ACC112 (cell line): ENCODE data around the gene GAMT.

ENCODE experiments used
- H2AFZ ChIP-seq: fragments of 200-600 bp; sonication (generic); one replicate; pipeline ENCODE4 v1.6.0; 2017; ENCODE audit warnings: antibody characterized with exemption, low read length; ENCODE audit not compliant: unreplicated experiment
- H3K27ac ChIP-seq: fragments of 200-600 bp; sonication (generic); 2 replicates; pipeline ENCODE4 v1.5.1; 2014; ENCODE audit warnings: low read depth, mild to moderate bottlenecking, antibody characterized with exemption, low read length, moderate library complexity
- H3K27me3 ChIP-seq: fragments of 200-600 bp; sonication (generic); 2 replicates; pipeline ENCODE4 v1.6.1; 2014; ENCODE audit warnings: mild to moderate bottlenecking, antibody characterized with exemption, low read length, moderate library complexity, mixed read lengths; ENCODE audit not compliant: insufficient read depth
- H3K36me3 ChIP-seq: fragments of 200-600 bp; sonication (generic); 2 replicates; pipeline ENCODE4 v1.6.1; 2016; ENCODE audit warnings: mild to moderate bottlenecking, antibody characterized with exemption, low read length, moderate library complexity, mixed read lengths; ENCODE audit not compliant: insufficient read depth
- H3K4me1 ChIP-seq: fragments of 200-600 bp; sonication (generic); one replicate; pipeline ENCODE4 v1.6.1; 2016; ENCODE audit warnings: low read length, mixed read lengths; ENCODE audit not compliant: insufficient read depth, unreplicated experiment, control insufficient read depth
- H3K4me3 ChIP-seq: fragments of 200-600 bp; sonication (generic); 2 replicates; pipeline ENCODE4 v1.5.1; 2014; ENCODE audit warnings: mild to moderate bottlenecking, low read depth, low read length
- H3K79me2 ChIP-seq: fragments of 200-600 bp; sonication (generic); one replicate; pipeline ENCODE4 v1.6.0; 2016; ENCODE audit warnings: low read length; ENCODE audit not compliant: control insufficient read depth, unreplicated experiment, insufficient read depth

Gene GAMT

DNA sequence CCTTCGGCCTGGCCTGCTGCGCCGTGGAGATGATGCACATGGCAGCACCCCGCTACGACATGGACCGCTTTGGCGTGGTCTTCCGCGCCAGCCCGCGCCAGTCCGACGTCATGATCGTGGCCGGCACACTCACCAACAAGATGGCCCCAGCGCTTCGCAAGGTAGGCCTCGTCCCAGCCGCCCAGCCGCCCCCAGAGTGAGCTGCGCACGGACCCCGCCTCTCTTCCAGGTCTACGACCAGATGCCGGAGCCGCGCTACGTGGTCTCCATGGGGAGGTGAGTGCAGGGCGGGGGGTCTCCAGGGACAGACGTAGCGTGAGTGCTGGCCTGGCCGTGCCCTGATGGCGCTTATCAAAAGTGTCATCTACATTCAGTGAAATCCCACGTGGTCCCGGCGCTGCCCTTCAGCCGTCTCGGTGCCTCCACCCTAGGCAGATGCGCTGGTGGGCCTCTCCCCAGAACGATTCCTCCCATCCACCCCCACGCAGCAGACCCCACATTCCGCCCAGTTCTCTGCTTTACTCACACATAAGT is 10.4 kb downstream of the GAMT start:
- Histone ChIP-seq H2AFZ (no peak overlapping the region), H3K27ac (no peak overlapping the region), H3K4me1 (no peaks in the 10 kb centered on the region), H3K4me3 (no peak overlapping the region), H3K79me2 (no peaks in the 10 kb centered on the region), H3K27me3 (no peaks in the 10 kb centered on the region), H3K36me3 (0 out of 2 replicates have a peak, but pooled peaks cover 3% of the 10 kb centered on the region)

DNA sequence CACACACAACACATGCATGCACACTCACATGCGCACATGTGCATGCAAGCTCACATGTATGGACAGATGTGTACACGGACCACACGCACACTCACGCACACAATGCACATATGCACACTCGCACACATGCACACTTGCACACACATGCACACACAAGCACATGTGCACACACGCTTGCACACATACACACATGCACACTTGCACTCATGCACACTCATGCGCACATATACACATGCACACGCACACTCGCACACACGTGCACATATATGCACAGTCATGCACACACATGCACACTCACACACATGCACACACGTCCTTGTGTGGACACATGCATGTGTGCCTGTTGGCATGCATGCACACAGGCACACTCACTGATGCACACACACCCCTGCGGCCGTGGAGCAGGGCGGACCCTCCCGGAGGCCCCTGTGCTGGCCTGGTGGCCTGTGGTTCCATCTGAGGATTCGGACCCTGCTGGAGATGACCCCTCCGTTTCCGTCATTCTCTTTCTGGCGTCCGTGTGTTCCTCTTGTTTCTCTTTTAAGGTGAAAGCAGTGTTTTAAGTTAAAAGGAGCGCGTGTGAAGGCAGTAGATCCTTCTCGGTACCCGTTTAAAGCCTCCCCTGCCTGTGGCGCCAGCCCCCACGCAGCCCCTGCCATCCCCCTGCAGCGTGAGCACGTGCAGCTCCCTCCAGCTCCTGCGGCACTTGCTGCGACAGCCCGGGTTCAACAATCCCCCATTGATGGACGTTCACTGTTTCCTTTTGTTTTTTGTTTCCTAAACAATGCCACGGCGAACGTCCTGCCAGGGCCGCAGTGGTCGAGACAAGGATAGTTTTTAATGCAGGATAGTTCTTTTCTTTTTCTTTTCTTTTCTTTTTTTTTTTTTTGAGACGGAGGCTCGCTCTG is 12.1 kb downstream of the GAMT start:
- Histone ChIP-seq H3K27ac (no peak overlapping the region), H3K27me3 (no peaks in the 10 kb centered on the region), H2AFZ (no peak overlapping the region), H3K79me2 (peaks cover 2% of the 10 kb centered on the region), H3K4me3 (no peak overlapping the region), H3K4me1 (no peaks in the 10 kb centered on the region), H3K36me3 (0 out of 2 replicates have a peak, but pooled peaks cover 3% of the 10 kb centered on the region)

DNA sequence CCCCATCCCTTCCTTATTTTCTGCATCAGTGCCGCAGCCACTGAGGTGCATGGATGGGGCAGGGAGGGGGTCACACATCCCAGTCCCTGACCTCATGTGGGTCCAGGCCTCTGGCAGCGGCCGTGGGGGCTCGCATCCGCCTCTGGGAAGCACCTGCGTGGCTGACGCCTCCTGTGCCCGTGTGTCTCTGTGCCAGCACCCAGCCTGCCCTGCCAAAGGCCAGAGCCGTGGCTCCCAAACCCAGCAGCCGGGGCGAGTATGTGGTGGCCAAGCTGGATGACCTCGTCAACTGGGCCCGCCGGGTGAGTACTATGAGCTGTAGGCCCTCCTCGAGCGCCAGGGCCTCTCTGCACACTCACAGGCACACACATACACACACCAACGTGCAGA is 12.7 kb downstream of the GAMT start:
- 0 out of 2 replicates have a peak, but pooled peaks cover 3% of the 10 kb centered on the region for H3K36me3 ChIP-seq
- no peaks in the 10 kb centered on the region for H3K27me3 ChIP-seq
- no peaks in the 10 kb centered on the region for H3K4me1 ChIP-seq
- peaks cover 8% of the 10 kb centered on the region for H3K79me2 ChIP-seq
- no peak overlapping the region for H3K27ac ChIP-seq
- no peak overlapping the region for H2AFZ ChIP-seq
- H3K4me3 ChIP-seq: no peak overlapping the region

DNA sequence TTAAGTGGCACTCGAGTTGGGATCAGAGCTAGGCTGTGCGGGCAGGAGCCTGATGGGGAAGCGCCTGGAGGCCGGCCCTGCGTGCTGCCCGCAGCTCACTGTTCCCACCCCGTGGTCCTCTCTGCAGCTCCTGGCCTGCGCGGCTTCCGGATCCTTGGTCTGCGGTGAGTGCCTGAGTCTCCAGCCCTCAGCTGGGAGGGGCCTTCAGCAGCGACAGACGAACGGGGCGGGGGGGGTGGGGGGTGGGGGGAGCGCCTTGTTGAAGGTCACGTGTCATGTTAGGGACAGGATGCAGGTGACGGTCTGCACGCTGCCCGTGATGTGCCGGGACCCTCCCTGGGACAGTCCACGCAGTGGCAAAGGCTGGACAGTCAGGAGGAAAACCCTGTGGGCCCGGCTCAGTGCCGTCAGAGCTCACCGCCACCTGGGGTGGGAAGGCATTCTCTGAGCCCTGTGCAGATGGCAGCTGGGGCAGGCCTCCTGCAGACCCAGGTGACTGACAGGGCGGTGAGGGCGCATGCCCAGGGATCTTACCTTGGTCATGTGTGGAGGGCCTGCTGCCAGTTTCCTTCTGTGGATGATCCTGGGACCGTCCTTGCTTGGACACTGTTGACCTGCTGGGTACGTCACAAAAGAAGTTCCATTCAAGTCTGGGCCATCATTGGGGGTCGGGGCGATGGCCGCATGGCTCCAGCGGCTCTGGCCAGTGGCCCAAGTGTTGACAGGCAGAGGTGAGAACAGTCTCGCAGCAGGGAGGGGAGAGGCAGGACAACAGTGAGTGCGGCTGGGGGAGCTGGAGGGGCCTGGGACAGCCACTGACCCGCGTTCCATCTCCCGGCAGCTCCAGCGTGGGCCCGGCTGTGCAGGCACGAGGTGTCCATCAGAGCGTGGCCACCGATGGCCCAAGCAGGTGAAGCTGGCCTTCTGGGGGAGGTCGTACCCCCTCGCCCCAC is 13.4 kb downstream of the GAMT start:
- Histone ChIP-seq H2AFZ (no peak overlapping the region), H3K4me3 (no peak overlapping the region), H3K4me1 (no peaks in the 10 kb centered on the region), H3K27ac (no peak overlapping the region), H3K27me3 (no peaks in the 10 kb centered on the region), H3K36me3 (0 out of 2 replicates have a peak, but pooled peaks cover 3% of the 10 kb centered on the region), H3K79me2 (peaks cover 8% of the 10 kb centered on the region)

DNA sequence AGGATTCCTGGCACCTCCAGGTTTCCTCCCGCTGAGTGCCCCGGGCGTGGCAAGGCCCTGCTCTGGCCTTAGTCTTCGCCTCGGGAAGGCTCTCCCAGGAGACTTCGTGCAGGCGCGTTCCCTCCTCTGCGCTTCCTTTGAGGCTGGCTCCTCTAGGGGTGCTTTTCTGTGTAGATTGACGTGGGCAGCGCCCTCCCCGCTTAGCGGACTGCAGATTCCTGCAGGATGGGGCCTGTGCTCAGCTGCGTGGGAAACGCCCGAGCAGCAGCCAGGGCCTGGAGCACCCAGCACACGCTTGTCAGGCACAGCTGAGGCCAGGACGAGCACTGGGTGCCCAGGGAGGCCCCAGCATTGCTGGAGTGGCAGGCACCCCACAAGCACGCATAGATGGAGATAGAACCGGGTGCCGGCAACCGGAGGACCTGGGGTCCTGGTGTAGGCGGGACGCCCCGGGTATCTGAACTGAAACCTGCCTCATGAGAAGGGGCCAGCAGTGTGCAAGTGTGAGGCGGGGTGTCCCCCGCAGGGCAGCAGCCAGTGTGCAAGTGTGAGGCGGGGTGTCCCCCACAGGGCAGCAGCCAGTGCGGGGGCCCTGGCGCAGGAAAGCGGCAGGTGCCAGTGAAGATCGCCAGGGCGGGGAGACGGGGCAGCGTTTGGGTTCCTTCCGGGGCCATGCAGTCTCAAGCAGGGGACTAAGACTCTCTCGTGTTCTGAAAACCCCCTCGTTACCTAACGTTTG is 14.2 kb downstream of the GAMT start:
- H3K4me3 ChIP-seq: no peak overlapping the region
- H3K4me1 ChIP-seq: no peaks in the 10 kb centered on the region
- H3K27me3 ChIP-seq: no peaks in the 10 kb centered on the region
- H3K27ac ChIP-seq: no peak overlapping the region
- no peaks in the 10 kb centered on the region for H3K36me3 ChIP-seq
- peaks cover 8% of the 10 kb centered on the region for H3K79me2 ChIP-seq
- H2AFZ ChIP-seq: no peak overlapping the region

DNA sequence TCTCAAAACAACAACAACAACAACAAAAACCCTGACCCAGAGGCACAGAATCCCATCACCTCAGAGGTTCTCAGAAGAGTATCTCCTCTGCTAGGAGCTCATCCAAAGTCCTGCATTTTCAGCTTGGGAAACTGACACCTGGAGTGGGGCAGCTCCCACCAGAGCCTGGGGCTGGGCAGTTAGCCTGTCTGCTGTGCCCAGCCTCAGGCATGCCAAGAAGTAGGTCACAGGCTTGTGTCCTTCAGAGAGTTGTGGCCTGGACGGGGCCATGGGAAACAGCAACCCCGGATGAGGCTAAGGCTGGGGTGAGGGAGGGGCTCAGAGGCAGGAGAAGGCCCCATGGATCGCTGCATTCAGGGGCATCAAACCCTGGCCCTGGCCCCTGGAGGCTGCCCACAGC is 15.5 kb downstream of the GAMT start:
- H3K27me3 ChIP-seq: no peaks in the 10 kb centered on the region

DNA sequence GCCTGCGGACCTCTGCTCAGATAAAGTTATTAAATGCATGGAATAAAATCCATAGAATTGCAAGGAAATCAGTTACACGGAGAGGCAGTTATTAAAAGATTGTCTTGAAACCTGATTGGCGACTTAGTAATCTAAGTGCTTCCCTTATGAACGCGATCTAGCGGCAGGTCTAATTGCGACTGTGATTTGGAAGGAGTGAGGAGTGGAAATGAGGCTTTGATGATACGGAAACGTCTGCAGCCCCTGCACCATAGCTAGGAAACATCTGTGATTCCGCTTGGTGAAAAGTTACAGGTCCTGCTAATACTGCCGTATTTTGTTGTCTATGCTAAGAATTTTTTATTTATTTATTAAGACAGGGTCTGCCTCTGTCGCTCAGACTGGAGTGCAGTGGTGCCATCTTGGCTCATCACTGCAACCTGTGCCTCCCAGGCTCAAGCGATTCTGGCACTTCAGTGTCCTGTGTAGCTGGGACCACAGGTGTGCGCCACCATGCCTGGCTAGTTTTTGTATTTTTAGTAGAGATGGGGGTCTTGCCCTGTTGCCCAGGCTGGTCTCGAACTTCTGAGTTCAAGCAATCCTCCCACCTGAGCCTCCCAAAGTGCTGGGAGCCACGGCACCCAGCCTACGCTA is 16.7 kb downstream of the GAMT start:
- Histone ChIP-seq H3K27me3 (no peaks in the 10 kb centered on the region), H3K79me2 (peaks cover 8% of the 10 kb centered on the region), H3K4me3 (peak overlapping the region; percentile 93), H2AFZ (peak overlapping the region; percentile 38), H3K27ac (no peak overlapping the region), H3K36me3 (no peaks in the 10 kb centered on the region), H3K4me1 (no peaks in the 10 kb centered on the region)

More for the DNA sequence above, 15.5 kb downstream of the GAMT start:
- H3K36me3 ChIP-seq: no peaks in the 10 kb centered on the region
- no peak overlapping the region for H3K4me3 ChIP-seq
- no peaks in the 10 kb centered on the region for H3K4me1 ChIP-seq
- H2AFZ ChIP-seq: no peak overlapping the region
- H3K79me2 ChIP-seq: peaks cover 8% of the 10 kb centered on the region
- no peak overlapping the region for H3K27ac ChIP-seq

DNA sequence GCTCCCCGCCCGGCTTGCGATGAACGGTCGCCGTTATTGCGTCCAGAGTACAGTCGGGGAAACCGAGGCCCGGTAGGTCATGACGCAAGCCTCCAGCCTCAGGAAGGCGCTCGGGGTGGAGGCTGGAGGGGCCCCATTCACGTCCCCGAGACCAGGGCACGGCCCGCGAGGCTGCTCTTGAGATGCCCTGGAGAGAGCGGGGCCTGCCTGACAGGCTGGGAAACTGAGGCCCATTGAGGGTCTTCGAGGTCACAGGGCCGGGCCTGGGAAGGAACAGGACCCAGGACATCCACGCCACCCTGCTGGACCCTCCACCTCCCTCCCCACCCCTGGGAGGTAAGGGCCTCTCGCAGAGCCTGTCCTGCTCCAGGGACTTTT is 17.3 kb downstream of the GAMT start:
- H2AFZ ChIP-seq: peak overlapping the region; percentile 38

DNA sequence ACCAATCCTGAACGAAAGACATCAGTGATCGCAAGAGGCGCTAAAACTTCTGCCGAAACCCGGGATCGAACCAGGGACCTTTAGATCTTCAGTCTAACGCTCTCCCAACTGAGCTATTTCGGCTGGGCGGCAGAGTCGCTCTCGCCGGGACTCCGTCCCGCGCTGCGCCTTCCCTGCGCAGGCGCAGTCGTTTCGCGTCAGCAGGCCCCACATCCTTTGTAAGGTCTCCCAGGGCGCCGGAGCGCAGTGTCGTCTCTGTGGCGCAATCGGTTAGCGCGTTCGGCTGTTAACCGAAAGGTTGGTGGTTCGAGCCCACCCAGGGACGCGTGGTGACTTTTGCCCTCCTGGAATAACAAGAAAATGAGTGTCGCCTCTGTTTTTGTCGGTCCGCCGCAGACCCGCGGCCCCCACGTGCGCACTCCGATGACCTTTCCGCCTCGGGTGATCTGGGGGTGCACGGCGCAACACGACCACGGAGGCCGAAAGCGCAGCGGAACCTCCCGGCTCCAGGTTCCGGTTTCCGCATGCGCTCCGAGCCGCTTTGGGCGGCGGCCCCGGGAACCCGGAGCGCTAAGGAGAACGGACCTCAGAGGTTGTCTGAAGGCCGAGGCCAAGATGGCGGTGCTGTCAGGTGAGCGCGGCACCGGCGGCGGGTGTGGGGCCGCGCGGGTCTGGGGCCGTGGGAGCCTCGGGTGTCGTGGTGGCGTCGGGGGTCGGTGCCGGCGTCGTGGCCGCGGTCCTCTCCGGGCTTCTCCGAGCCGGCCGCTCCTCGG is 17.8 kb downstream of the GAMT start, which contains the start of gene NDUFS7:
Gene NDUFS7 (plus strand): TSS at position 596 of the 773 bp plus-strand sequence. CDS start 20 bp downstream, at position 616.
- Histone ChIP-seq H3K4me3 (peak within 1 kb of the TSS; percentile 93), H3K36me3 (no peaks in the 10 kb centered on the region), H3K4me1 (no peaks in the 10 kb centered on the region), H3K27ac (0 out of 2 replicates have a peak within 1 kb of the TSS, but pooled peaks have one; percentile 8), H3K27me3 (no peaks in the 10 kb centered on the region), H3K79me2 (peaks cover 8% of the 10 kb centered on the region), H2AFZ (peak within 1 kb of the TSS; percentile 38)

More for the DNA sequence above, 17.3 kb downstream of the GAMT start:
- no peaks in the 10 kb centered on the region for H3K36me3 ChIP-seq
- no peaks in the 10 kb centered on the region for H3K27me3 ChIP-seq
- H3K4me1 ChIP-seq: no peaks in the 10 kb centered on the region
- H3K27ac ChIP-seq: 0 out of 2 replicates have a peak overlapping the region, but pooled peaks have one; percentile 8
- peaks cover 8% of the 10 kb centered on the region for H3K79me2 ChIP-seq
- H3K4me3 ChIP-seq: peak overlapping the region; percentile 93
